GM12864 (cell line): ENCODE results near the gene CRADD.
"Not testable (repeated sequence)": the region's sequence is repeated elsewhere in the genome, so short reads cannot be mapped to it uniquely, and the experiment has no call there.

ENCODE experiments used
- DNase-seq: peaks from one replicate; pipeline ENCODE4 v3.0.0-alpha.2; 2011; ENCODE audit warnings: low read depth
- H3K4me3 ChIP-seq: 2 replicates; pipeline ENCODE4 v1.5.1; 2011; ENCODE audit warnings: mild to moderate bottlenecking, low read depth, low read length, control low read depth
- TF ChIP-seq, protein P1 (sequence below): IDR thresholded peaks from 2 replicates; pipeline ENCODE4 v1.5.1; 2011; ENCODE audit warnings: low read depth, mild to moderate bottlenecking, moderate library complexity, low read length, control low read depth, inconsistent platforms; ENCODE audit errors: missing control alignments

CRADD gene

DNA sequence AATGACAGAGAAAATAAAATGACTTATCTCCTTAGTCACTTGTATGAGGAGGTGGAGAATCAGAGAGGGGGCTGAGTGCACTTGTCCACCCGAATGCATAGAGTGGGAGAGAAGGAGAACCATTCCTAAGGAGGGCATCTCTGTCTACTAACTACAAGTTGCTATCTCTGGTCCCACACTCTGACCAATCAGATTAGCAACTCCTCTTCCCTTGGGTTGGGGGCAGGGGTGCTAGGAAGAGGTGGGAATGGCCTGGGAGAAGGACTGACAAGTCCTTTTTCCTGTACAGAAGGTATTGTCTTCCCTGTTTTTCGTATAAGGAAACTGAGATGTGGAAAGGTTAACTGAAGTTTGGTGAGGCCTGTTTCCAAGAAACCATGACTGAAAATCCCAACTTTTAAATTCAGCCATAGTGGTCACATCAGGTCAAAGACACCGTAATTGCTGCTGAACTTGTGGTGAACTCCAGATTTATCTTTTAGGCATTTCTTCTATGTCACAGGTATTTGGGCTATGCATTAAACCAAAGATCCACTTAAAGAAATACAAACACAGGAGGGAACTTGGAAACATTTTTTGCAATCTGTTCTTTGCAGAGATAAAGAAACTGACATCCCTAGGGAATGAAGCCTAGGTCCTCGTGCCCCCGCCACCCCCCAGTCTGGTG lies 207.8 kb downstream of the CRADD start:
- DNase-seq: no peak
- no peak overlapping the region for H3K4me3 ChIP-seq
- TF ChIP-seq, protein P1, sequence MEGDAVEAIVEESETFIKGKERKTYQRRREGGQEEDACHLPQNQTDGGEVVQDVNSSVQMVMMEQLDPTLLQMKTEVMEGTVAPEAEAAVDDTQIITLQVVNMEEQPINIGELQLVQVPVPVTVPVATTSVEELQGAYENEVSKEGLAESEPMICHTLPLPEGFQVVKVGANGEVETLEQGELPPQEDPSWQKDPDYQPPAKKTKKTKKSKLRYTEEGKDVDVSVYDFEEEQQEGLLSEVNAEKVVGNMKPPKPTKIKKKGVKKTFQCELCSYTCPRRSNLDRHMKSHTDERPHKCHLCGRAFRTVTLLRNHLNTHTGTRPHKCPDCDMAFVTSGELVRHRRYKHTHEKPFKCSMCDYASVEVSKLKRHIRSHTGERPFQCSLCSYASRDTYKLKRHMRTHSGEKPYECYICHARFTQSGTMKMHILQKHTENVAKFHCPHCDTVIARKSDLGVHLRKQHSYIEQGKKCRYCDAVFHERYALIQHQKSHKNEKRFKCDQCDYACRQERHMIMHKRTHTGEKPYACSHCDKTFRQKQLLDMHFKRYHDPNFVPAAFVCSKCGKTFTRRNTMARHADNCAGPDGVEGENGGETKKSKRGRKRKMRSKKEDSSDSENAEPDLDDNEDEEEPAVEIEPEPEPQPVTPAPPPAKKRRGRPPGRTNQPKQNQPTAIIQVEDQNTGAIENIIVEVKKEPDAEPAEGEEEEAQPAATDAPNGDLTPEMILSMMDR: no peak

DNA sequence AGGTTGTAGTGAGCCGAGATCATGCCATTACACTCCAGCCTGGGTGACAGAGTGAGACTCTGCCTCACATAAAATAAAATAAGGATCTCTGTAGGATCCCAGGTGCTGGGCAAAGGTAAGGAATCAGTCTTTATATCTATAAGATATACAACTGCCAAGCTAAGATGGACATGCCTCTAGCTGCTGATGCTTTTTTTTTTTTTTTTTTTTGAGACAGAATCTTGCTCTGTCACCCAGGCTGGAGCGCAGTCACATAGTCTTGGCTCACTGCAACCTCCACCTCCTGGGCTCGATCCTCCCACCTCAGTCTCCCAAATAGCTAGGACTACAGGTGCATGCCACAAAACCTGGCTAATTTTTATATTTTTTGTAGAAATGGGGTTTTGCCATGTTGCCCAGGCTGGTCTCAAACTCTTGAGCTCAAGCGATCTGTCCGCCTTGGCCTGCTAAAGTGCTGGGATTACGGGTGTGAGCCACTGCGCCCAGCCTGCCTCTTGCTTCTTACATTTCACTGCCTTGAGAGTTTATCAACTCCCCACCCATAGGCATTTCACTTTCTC lies 208.9 kb downstream of the CRADD start:
- H3K4me3 ChIP-seq, DNase-seq: not testable (repeated sequence)

DNA sequence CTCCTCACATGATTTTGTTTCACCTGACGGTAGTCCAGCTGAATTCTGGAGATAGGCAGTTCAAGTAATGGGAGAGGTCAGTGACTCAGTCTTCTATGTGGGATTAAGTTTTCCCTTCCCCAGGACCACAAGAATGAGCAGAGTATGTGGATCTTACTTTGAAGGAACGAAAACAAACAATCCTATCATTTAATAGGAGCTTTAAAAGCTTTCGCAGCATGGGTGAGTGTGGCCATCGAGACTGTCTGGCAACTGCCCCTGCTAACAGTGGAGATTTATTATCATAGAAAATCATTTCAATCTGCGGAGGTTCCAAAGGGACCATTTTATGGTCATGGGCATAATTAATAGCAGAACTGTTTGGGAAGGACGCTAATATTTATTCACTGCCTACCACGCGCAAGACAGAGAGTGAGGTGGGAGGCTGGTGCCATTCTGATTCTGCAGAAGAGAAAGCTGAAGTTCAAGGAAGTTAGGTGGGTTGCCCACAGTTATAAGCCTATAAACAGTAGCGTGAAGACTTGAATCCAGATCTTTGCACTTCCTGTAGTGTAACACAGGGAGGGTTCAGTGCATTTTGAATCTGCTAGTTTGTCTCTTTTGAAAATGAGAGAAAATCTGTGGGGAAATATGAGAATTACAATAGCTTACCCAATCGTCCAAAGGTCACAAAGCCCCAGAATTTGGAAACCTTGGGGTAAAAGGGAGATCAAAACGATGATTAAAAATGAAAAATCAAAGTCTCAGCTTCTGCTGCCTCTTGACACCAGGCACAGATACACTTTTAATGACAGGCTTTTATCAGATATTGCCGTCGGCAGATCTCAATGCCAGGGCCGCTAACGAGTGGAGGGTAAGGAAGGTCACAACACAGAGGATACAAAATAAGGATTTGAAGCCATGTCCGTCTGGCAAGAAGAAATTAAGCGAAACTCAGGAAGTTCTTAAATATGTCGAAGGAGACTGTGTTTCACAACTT lies 209.6 kb downstream of the CRADD start:
- TF ChIP-seq, protein P1: no peak
- no peak overlapping the region for H3K4me3 ChIP-seq
- DNase-seq: no peak

DNA sequence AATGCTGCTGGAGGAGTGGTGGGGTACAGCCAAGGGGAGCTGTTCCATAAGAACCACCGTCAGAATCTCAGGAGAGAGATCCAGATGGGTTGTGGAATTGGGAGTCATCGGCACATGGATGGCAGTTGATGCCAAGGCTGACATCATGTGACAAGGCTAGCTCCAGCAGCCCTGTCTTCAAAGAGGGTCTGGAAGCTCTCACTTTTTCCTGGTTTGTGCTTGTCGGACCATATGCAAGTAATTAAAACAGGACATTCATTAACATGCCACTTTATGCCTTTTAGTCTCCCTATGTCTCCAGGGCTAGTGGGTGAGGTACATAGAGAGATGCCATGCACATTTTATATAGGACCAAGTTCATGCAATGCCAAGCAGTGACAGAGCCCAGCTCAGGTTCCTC lies 211.8 kb downstream of the CRADD start:
- TF ChIP-seq, protein P1: no peak
- H3K4me3 ChIP-seq: no peak overlapping the region
- no peak for DNase-seq

DNA sequence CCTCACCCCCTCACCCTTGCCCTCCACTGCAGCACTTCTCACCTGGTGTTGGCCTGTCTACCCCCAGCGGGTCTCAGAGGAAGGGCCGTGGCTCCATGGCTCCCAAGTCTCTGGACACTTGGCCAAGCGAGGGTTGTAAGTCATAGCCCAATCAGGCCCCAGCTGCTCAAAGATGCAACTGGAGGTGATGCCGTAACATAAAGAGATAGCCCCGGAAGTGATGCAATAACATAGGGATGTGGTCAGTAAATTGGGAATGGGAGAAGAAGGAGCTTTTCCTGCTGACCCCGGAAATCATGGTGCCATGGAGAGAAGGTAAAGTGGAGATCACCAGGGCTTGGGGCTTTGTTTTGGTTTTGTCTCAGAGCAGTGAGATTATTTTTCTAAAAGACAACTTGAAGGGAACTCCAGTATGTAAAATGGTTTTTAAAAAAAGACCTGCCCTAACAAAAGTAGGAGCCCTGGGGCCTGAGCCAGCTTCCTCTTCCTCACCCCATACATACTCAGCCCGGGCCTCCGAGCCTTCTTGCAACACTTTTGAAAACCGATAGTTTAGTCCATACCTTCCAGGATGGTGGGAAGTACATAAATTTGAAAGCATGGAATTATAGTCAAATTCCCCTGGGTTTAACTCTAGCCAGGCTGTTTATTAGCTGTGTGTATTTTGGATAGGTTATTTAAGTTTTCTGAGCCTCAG lies 212.5 kb downstream of the CRADD start:
- TF ChIP-seq, protein P1: no peak
- DNase-seq: no peak
- H3K4me3 ChIP-seq: no peak overlapping the region

DNA sequence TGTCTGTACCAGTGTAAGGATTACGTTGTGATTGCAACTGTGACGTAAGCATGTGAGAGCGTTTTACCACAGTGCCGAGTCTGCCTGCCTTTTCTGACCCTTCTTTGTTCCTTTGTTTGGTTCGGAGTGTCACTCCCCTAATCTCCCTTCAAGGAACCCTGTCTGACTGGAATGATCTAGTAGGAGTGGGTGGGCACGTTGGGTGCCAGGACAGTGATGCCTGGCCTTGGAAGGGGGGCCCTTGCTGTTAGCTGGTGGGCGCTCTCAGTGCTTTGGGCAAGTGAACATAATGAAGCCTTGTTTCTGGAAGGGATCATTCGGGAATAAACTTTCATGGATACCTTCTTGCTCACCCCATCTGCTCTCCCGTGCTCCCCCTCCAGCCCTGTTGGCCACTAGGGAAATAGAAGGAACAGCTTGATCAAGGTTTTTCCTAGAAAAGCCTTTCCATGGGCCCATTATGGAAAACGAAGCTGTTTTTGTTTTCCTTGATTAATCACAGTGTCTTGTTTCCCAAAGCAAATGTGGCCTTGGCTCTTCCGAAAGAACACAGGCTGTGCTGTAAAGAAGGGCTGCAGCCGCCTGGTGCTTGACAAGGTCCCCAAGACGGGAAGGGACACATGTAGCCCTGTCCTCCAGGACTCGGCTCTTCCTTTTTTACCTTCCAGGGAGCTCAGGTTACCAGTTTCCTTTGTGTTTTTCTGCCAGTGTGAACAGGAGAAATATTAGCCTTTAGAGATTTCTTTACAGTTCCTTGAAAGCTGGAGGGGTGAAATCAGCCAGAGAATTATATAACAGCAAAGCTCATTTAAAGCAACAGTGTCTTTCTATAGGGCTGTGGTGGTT lies 215.5 kb downstream of the CRADD start:
- TF ChIP-seq, protein P1: no peak
- no peak for DNase-seq

More for the DNA sequence above, 215.5 kb downstream of the CRADD start:
- H3K4me3 ChIP-seq: no peak overlapping the region
